Mucosa of descending colon (tissue), 3 donors: ENCODE measurements around the gene MFGE8. TPM values are rescaled to one million over a fixed set of nuclear protein-coding genes. Genes with fewer than 3 reads are reported as not detected.

ENCODE experiments used
- ATAC-seq: fragments of 200-7000 bp; cut with Tn5 transposase; one replicate; pipeline ENCODE4 v1.9.1; 2020; ENCODE audit warnings: mild to moderate bottlenecking, moderate library complexity
- DNase-seq, 3 donors: peaks; one replicate each; pipeline ENCODE4 v3.0.0-alpha.2; 2020
- H3K36me3 ChIP-seq: fragments of 200-600 bp; one replicate; pipeline ENCODE4 v1.8.0; 2021; ENCODE audit warnings: low read depth, mild to moderate bottlenecking
- H3K4me1 ChIP-seq: fragments of 200-600 bp; one replicate; pipeline ENCODE4 v1.8.0; 2021; ENCODE audit warnings: low read depth, mild to moderate bottlenecking
- H3K4me3 ChIP-seq: fragments of 200-600 bp; one replicate; pipeline ENCODE4 v1.8.0; 2021; ENCODE audit warnings: mild to moderate bottlenecking
- H3K9me3 ChIP-seq: fragments of 200-600 bp; one replicate; pipeline ENCODE4 v1.8.0; 2021; ENCODE audit warnings: mild to moderate bottlenecking
- CTCF ChIP-seq: fragments of 200-600 bp; IDR thresholded peaks from one replicate; pipeline ENCODE4 v1.8.0; 2022; ENCODE audit warnings: antibody characterized with exemption, mild to moderate bottlenecking
- intact Hi-C, 2 donors: fragments of 100-400 bp; cut with DNase I in 1 of 2; cut with micrococcal nuclease in 1 of 2; formaldehyde crosslinking; loops; one replicate each; pipeline versions ENCODE4 v1.11.0 to v1.11.1; 2022; cut with DNase I, micrococcal nuclease
- total RNA-seq, 3 donors: library from RNA; stranded (reverse); fragmentation: NEBNext Ultra II Directional in 2 of 3; extraction: Animal tissue kit (Norgen Biotek cat#: 25700) in 2 of 3; gene quantifications; one replicate each; pipeline versions ENCODE4 v1.2.1 to v1.2.4, GENCODE V29; 2021 to 2023
- donor health status: DM: no; HTN: no; CAD: no; lungs with moderate emphysema.
- donor health status: DM: no; HTN: no; CAD: no.
- donor health status: DM: no; HTN: yes; CAD: no.

Gene MFGE8
- total RNA-seq, 3 donors from 2014 or later, result 24.2 to 102 (median 66.7) TPM

GRCh38 chr15:88872706-88873105 is 40.5 kb downstream of the MFGE8 start:
- Histone ChIP-seq H3K9me3 (no peaks in the 10 kb centered on the region), H3K36me3 (no peaks in the 10 kb centered on the region), H3K4me1 (no peaks in the 10 kb centered on the region), H3K4me3 (no peak overlapping the region)
- ATAC-seq, result no peak
- no peak for TF ChIP-seq CTCF
- DNase-seq, result no peak
- intact Hi-C loops, result no loop called here

GRCh38 chr15:88872106-88872505 is 41.1 kb downstream of the MFGE8 start:
- Histone ChIP-seq H3K4me3 (no peak overlapping the region), H3K4me1 (no peaks in the 10 kb centered on the region)
- intact Hi-C loops, result no loop called here

GRCh38 chr15:88871313-88871712 is 41.9 kb downstream of the MFGE8 start:
- no peak for ATAC-seq
- no peak for TF ChIP-seq CTCF
- intact Hi-C loops, result no loop called here

More at GRCh38 chr15:88872106-88872505, 41.1 kb downstream of the MFGE8 start:
- no peak for ATAC-seq
- Histone ChIP-seq H3K9me3 (no peaks in the 10 kb centered on the region), H3K36me3 (no peaks in the 10 kb centered on the region)
- TF ChIP-seq CTCF, result no peak
- DNase-seq, result no peak

GRCh38 chr15:88866295-88866881 is 46.8 kb downstream of the MFGE8 start:
- ATAC-seq (no peak), DNase-seq (no peak)
- Histone ChIP-seq H3K4me3 (no peak overlapping the region), H3K4me1 (no peaks in the 10 kb centered on the region), H3K36me3 (no peaks in the 10 kb centered on the region), H3K9me3 (no peaks in the 10 kb centered on the region)
- intact Hi-C loops, result no loop called here
- TF ChIP-seq CTCF, result no peak

More at GRCh38 chr15:88871313-88871712, 41.9 kb downstream of the MFGE8 start:
- no peaks in the 10 kb centered on the region for H3K9me3 ChIP-seq
- no peaks in the 10 kb centered on the region for H3K4me1 ChIP-seq
- no peak overlapping the region for H3K4me3 ChIP-seq
- H3K36me3 ChIP-seq, result no peaks in the 10 kb centered on the region
- no peak for DNase-seq

GRCh38 chr15:88865498-88866099 is 47.6 kb downstream of the MFGE8 start:
- DNase-seq (no peak), ATAC-seq (no peak)
- no peaks in the 10 kb centered on the region for H3K9me3 ChIP-seq
- no peaks in the 10 kb centered on the region for H3K4me1 ChIP-seq
- TF ChIP-seq CTCF, result no peak
- H3K36me3 ChIP-seq, result no peaks in the 10 kb centered on the region
- H3K4me3 ChIP-seq, result no peak overlapping the region
- intact Hi-C loops, result no loop called here
